HG03159 (cell line): ENCODE data around the gene FAF1.

Experiments
- ATAC-seq: cut with Tn5 transposase; IDR thresholded peaks from one replicate; pipeline ENCODE4 v1.9.1; 2021; ENCODE audit warnings: mild to moderate bottlenecking, moderate library complexity; ENCODE audit not compliant: unreplicated experiment

Gene FAF1

DNA sequence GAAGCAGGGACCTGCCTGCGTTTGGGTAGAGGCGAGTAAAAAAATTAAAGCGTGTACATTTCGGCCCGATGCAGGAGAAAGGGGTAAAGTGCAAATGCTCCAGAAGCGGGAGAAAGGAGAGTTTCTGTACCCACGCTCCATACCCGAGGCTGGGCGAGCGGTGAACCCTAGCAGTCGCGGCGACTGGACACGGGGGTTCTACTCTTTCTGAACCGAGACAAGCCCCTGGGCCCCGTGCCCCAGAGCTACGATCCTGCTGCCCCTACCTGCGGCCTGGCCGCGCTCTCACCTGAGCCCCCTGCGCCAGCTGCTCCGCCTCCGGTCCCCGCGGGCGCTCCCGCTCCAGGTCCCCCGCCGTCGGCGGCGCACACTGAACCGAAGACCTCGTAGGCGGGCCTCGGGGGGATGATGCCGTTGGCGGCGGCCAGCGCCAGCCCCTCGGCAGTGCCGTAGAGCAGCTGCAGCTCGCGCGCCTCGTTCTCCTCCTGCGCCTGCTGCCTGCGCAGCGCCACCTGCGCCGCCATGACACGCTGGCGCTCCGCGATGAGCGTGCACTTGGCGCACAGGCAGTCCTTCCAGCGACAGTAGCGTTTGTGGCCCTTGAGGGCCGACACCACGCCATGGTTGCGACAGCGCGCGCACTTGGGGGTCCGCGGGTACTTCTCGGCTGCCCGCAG is 539.2 kb downstream of the FAF1 start:
- no peak for ATAC-seq

DNA sequence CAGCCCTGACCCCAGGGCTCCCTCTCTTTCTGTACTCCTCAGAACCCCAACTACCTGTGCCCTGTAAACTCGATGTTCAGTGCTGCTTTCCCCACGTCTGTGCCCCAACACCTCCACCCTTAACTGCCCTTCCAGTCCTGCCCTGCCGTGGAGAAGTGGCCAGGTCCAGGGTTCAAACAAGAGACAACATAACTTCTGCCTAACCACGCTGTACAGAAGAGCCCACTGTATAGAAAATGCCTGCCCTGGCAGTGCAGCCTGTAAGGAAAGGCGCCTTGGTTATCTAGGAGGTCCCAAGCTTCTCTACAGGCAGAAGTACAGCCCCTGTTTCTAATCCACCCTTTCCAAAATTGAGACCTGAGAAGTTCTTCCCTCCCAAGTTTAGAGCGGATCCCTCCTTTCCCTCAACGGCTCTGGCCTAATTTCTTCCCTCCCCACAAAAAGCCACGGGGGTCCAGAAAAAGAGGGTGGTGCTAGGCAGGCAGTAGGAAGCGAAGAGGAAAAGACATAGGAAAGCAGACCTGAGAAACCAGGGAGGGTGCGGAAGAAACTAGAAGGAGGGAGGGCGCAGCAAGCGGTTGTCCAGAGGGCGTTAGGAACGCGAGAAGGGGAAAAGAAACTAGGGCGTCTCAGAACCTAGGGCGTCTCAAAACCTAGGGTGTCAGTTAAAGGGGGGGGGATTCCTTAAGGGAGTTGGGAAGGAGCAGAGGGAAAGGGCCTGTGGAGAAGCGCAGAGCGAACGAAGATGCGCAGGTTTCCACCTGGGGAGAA is 540.0 kb downstream of the FAF1 start:
- no peak for ATAC-seq

DNA sequence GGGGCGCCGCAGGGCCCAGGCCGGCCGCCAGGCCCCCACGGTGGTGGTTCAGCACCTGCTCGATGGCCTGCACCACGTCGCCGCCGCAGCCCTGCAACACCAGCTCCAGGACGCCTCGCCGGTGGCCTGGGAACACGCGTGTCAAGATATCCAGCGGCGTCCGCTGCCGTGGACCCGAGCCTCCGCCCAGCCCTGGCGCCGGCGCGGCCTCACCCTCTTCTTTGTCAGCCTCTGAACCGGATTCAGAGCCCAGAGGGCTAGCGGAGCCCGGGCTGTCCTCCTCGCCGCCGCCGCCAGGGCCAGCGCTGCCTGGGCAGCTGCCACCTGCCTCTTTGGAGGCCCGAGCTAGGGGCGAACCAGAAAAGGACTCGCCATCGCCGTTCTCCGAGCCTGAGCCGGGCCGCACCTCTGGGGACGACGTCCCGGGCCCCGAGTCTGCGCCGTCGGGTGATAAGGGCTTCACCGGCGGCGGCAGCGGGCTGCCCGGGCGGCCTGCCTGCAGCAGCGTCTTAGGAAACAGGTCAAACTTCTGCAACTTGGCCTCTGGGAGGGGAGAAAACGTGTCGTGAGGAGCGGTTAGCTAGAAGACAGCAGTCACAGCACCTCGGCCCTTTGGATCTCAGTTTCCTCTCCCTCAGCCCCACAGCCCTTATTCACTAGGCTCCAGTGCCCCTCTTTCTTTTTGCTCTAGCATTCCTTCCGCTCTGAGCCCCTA is 540.7 kb downstream of the FAF1 start:
- ATAC-seq = no peak

DNA sequence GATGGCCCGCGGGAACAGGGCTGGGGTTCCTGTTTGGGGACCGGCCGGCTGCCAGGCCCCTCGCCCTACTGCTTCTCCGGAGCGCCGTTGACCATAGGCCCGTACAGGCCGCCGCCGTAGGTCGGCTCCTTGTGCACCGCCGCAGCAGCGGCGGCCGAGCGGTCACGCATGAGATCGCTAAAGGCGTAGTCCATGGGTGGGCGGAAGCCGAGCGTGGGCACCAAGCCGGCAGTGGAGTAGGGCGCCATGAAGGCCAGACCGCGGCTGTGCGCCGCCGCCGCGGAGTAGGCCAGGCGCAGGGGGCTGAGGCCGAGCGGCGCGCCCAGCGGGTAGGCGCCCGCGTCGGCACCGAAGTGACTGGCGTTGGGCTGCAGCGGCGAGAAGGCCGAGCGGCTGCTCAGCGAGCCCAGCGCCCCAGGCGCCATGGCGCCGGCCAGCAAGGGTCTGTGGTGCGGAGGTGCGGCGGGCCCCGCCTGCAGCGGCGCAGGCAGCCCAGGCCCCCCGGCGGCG is 541.4 kb downstream of the FAF1 start:
- ATAC-seq = no peak

DNA sequence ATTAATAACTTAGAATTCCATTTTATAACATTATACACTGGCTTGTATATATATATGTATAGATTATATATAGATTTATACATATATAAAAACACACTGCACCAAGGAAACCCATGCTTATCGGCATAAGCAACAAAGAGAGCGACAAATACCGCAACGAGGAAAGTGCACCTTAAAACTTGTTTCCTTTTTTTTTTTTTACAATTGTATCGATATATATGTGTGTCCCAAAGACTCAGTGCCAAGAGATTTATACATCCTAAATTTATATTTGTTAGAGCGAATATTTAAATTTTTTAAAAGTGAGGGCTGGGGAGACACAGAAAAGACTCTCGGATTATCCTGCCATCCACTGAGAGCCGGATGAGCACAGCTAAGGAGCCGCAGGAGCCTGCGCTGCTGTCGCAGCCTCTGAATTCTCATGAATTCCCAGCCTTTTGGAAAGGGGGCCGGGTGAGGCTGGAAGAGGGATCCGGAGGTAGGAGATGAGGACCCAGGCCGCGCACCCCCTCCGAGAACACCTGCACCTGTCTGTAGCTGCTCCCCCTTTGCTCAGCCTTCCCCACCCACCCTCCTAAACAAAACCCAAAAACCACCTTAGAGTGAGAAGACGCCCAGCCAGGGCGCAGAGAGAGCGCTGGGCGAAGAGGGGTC is 542.0 kb downstream of the FAF1 start:
- no peak for ATAC-seq

DNA sequence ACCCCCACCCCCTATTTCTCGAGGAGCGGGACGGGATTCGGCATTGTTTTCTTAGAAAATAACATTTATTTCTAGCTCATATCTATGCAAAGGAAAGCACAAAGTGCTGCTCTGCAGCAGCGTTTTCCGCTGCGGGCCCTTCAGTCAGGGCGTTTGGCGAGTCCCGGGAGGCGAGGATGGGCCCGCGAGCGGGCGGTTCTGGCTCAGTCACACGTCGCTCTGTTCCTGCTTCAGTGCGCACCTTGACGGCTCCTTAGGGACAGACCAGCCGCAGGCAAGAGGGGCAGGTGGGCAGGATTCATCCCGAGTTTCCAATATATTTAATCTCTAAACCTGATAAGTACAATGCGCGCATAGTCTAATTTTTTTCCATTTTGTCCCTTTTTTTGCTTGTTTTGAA is 542.6 kb downstream of the FAF1 start:
- ATAC-seq = no peak

DNA sequence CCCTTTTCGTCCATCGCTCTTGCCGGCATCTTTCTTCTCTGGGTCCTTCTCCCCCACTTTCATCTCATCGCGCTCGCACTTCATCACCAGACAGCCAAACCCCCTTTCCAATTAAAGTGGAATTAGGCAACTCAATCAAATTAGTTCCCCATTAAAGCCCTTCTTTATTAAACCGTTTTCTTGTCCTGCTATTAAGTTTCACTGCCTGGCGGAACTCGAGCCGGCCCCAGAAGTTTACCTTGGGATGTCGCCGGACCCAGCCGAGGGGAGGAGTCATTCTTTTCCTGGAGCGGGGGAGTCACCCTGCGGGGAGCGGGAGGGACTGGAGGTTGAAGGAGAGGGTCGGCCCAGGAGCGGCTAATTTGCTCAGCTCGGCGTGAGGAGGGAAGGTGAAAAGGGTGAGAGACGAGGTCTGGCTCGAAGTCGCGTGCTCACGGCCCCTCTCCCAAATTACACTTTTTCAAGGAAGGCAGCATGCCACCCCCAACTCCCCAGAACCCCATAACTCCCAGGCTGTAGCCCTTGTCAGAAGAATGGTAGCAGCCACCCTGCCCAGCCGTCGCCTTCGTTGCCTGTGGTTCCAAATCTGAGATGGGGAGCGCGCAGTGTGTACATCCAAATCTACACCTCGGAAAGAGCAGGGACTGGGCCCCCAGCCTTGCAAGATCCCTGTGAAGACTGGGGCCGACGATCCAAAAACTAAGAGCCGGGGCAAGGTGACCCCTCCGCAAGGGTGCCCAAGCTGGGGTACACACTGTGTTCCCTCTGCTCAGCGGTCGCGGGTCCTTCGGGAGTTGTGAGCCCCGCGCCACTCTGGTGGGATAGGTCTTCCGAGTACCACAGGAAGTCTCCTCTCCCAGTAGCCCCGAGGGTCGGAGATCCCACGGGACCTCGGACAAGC is 543.3 kb downstream of the FAF1 start:
- no peak for ATAC-seq

DNA sequence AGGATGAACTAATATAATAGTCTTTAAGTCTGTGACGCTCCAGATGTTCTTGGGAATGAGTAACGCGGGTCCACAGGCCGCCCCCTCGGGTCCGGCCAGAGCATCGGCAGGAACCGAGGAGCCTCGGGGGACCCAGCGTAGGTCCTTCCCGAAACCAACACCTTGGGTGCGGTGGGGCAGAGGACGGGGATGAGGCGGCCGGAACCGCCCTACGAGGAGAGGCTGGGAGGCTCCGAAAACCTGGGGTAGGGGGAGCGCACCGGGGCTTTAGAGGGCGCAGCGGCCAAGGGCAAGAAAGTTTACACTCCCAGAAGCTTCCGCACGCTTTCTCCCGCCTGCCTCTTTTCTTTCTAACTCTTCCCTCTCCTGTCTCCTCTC is 543.9 kb downstream of the FAF1 start:
- ATAC-seq = no peak

DNA sequence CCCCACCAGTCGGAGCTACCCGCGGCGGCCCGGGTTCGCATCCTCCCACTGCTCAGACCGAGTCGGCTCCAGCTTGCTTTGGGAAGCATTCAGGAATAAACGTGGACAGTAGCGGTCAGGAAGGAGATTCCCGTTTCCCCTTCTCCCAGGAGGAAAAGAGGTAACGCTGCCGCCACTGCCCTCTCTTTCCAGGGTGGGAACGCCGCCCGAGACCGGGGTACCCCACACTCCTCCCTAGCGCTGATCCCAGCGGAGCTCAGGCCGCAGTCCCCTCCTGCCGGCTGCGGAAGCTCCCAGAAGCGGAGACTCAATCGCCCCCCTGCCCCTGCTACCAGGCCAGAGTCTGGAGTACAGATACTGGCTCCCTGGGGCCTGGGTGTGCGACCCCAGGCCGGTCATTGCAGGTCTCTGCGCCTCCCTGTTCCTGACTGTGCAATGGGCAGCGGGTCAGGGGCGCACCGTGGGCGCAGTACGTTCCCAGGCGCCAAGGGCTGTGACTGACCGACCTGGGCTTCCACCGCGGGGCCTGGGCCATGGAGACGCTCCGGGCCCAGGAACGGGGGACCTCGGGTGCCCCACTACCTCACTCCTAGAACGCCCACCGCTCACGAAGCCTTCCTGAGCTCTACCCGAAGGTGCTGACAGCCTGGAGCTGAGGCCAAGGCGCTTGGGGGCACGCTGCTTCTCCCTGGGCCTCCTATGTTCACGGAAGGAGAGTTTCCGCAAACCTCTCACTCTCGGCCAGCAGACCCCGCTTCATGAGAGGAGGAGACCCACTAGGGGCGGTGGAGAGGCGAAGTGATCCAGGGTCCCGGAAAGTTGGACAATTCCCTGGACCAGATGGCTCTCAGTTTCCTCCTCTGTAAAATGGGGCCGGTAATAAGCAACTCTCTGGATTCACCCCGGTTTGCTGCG is 544.6 kb downstream of the FAF1 start:
- ATAC-seq = no peak

DNA sequence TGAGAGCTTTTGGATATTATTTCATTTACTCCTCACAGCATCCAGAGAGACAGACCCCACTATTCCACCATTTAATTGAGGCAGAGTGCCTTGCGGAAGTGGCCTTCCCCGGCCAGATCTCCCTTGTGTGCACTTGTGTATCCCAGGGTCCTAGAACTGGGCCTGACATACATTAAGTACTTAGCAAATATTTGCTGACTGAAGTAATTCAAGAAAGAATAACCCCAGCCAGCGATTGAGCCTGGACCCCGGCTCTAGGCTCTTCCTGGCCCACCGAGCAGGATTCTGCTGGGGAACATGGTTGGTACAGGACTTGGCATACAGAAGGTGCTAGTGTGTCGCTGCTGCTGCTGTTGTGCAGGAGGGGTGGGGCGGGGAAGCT is 545.2 kb downstream of the FAF1 start:
- ATAC-seq = no peak

DNA sequence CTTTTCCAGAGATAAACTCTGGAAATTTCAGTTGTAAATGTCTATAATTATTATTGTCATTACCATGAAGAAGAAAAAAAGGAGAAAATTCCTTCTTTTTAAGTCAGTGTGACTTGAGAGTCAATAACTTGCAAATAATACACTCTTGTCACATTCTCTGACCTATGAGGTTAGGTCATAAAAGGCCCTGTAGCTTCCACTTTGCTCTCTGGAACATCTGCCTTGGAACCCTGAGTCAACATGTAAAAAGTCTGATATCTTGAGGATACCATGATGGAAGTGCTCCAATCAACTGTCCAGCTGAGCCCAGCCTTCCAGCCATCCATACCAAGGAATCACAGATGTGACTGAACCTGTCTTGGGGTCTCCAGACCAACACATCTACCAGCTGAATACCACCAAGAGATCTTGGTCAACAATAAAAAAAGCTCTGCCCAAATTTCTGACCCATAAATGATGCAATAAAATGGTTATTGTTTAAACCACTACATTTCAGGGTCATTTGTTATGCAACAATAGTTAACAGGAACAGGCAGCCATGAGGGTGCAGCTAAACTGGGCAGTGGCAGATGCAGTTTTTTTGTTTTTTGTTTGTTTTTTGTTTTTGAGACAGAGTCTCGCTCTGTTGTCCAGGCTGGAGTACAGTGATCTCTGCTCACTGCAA is 547.1 kb downstream of the FAF1 start:
- ATAC-seq = no peak

DNA sequence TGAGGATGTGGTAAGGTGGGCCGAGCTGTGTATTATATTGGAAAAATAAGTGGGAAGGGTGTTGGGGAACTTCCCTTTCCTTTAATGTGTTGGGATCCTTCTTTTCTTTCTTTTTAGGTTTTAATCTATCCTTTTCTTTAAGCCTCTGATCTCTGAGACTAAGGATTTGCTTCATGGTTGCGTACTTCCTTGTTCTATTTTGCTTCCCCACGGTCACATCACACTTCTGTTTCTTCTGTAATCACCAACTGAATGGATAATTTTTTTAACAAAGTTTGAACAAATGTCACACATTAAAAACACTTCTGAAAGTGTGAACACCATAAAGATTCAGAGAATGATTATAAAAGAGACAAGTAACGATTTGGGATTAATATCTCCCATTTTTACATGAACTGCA is 554.3 kb downstream of the FAF1 start:
- no peak for ATAC-seq

DNA sequence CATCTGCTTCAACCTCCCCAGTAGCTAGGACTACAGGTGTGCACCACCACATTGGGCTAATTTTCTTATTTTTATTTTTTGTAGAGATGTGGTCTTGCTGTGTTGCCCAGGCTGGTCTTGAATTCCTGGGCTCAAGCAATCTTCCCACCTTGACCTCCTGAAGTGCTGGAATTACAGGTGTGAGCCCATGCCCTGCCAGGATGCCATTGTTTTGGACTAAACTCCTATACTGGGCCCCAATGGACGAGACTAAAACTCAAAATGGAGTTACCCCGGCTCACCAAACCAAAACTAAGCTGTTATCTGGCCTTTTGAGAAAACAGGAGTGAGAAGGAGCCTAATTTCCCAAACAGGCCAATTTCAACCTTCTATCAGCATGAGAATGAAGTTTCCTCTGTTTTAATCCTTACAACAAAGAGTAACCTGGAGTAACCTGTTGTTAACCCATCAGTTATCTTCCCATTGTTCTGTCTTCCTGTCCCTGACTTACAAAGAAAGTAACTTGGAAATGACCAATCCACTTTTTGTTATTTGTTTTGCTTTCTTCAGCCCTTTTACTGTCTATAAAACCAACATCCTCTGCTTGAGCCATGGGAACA is 566.4 kb downstream of the FAF1 start:
- ATAC-seq = no peak
